HG03442 (cell line): ENCODE results near the gene GNB4.

Experiments used
- ATAC-seq: cut with Tn5 transposase; IDR thresholded peaks from one replicate; pipeline ENCODE4 v1.9.1; 2021; ENCODE audit warnings: mild to moderate bottlenecking, moderate library complexity; ENCODE audit not compliant: unreplicated experiment

The GNB4 gene

GRCh38 chr3:179373938-179374337 lies 77.3 kb downstream of the GNB4 start:
- no peak for ATAC-seq

DNA sequence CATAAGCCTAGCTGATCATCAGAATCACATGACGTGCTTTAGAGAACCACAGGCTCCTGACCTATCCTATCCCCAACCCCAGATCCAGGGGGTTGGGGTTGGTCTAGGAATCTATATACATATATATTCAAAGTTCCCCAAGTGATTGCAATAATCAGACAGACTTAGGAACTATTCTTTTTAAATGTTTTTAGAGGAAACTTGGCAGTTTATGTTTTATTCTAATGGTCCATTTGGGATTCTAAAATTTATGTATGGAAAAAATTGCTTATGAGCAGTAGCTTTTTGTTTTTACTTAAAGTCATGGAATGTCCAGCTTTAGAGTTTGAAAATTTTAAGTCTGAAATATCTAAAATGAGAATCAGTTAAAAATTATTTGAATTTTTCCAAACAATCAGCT lies 81.6 kb downstream of the GNB4 start:
- ATAC-seq = no peak

- ATAC-seq = no peak
These were observed 87.9 kb downstream of the GNB4 start for GRCh38 chr3:179363332-179363731.

GRCh38 chr3:179355996-179356395 lies 95.3 kb downstream of the GNB4 start:
- no peak for ATAC-seq

- ATAC-seq = peak; percentile 70
These were observed 102.8 kb downstream of the GNB4 start for GRCh38 chr3:179348325-179349013.

DNA sequence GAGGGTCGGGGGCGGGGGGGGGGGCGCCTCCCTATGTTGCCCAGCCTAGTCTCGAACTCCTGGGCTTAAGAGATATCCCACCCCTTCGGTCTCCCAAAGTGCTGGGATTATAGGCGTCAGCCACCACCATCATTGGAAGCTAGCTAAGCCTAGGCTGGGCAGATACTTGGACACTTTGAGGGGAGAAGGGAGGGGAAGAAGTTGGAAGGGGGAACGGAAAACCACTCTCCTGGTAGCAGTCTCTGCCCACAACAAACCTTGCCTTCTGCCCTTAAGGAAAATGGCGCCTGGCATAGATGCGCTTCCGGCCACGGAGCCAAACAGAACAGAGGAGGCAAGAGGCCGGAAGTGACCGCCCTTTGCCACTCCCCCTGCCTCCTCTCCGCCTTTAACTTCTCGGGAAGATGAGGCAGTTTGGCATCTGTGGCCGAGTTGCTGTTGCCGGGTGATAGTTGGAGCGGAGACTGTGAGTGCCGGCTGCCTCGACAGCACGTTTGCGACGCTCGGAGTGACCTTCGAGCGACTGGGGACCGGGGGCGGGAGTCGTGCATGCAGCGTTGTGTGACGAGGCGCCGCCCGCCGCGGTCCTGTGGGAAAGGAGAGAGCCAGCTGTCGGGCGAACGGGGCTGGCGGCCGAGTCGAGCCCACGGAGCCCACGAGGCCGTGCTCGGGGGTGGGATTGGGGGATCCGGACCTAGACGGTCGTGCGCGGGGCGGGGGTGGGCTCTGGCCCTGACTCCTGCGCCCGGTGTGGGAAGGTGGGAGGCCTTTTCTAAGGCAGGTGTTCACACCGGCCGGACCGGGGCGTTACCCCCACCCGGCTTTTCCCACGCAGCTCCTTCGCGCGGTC lies 103.7 kb downstream of the GNB4 start, which contains the start of gene MFN1:
Gene MFN1 (plus strand): TSS at position 365 of the 850 bp plus-strand sequence. CDS start 1,143 bp downstream, outside the sequence.
- peak; percentile 90 for ATAC-seq
